ENCODE results near the gene DDAH2. TPM values are rescaled to one million over a fixed set of nuclear protein-coding genes. Genes with fewer than 3 reads are reported as not detected.

DDAH2 gene
- total RNA-seq, 1 donor from 2014 or later: 67.0 TPM

- Histone ChIP-seq H3K27me3 (ENCODE audit: low read depth) (no peaks in the 10 kb centered on the region), H3K4me3 (no peak overlapping the region), H3K27ac (peak overlapping the region; percentile 50), H3K9me3 (no peaks in the 10 kb centered on the region), H3K36me3 (peaks cover 27% of the 10 kb centered on the region), H3K4me1 (peaks cover 13% of the 10 kb centered on the region)
- ATAC-seq (no peak), DNase-seq (no peak)
- TF ChIP-seq CTCF (IDR thresholded peaks at IDR 0.05): no peak
- intact Hi-C loops (cut with DNase I): no loop called here
Observed at GRCh38 chr6:31775633-31776484, 46.8 kb upstream of the DDAH2 start.

- no peaks in the 10 kb centered on the region for H3K9me3 ChIP-seq
- no peaks in the 10 kb centered on the region for H3K27me3 ChIP-seq (ENCODE audit: low read depth)
- peaks cover 20% of the 10 kb centered on the region for H3K36me3 ChIP-seq
- H3K4me1 ChIP-seq: peaks cover 13% of the 10 kb centered on the region
- ATAC-seq (no peak), DNase-seq (no peak)
- no peak overlapping the region for H3K27ac ChIP-seq
- no peak overlapping the region for H3K4me3 ChIP-seq
- no peak for TF ChIP-seq CTCF (IDR thresholded peaks at IDR 0.05)
- intact Hi-C loops (cut with DNase I): no loop called here
Observed at GRCh38 chr6:31775184-31775583, 46.1 kb upstream of the DDAH2 start.

- intact Hi-C loops (cut with DNase I): no loop called here
- no peaks in the 10 kb centered on the region for H3K9me3 ChIP-seq
- H3K36me3 ChIP-seq: no peaks in the 10 kb centered on the region
- no peak overlapping the region for H3K4me3 ChIP-seq
- TF ChIP-seq CTCF (IDR thresholded peaks at IDR 0.05): no peak
- DNase-seq: no peak
- ATAC-seq: no peak
- no peaks in the 10 kb centered on the region for H3K27me3 ChIP-seq (ENCODE audit: low read depth)
- no peak overlapping the region for H3K27ac ChIP-seq
- H3K4me1 ChIP-seq: peaks cover 20% of the 10 kb centered on the region
Observed at GRCh38 chr6:31771992-31772358, 42.9 kb upstream of the DDAH2 start.

GRCh38 chr6:31770860-31771259, 41.8 kb upstream of the DDAH2 start:
- Histone ChIP-seq H3K36me3 (no peaks in the 10 kb centered on the region), H3K27ac (no peak overlapping the region), H3K9me3 (no peaks in the 10 kb centered on the region), H3K4me3 (no peak overlapping the region), H3K4me1 (peaks cover 17% of the 10 kb centered on the region), H3K27me3 (ENCODE audit: low read depth) (no peaks in the 10 kb centered on the region)
- no peak for TF ChIP-seq CTCF (IDR thresholded peaks at IDR 0.05)
- no peak for ATAC-seq
- intact Hi-C loops (cut with DNase I): no loop called here
- DNase-seq: no peak

- intact Hi-C loops (cut with DNase I): no loop called here
- Histone ChIP-seq H3K27ac (no peak overlapping the region), H3K9me3 (no peaks in the 10 kb centered on the region), H3K27me3 (ENCODE audit: low read depth) (no peaks in the 10 kb centered on the region), H3K36me3 (no peaks in the 10 kb centered on the region), H3K4me1 (peaks cover 17% of the 10 kb centered on the region), H3K4me3 (no peak overlapping the region)
- peak; percentile 90 for TF ChIP-seq CTCF (IDR thresholded peaks at IDR 0.05)
- ATAC-seq (peak; percentile 90 to 92), DNase-seq (peak; percentile 88)
Observed at GRCh38 chr6:31769684-31770371, 40.7 kb upstream of the DDAH2 start.
